ENCODE measurements around the gene DHX32. TPM values are rescaled to one million over a fixed set of nuclear protein-coding genes. Genes with fewer than 3 reads are reported as not detected.
"Not testable (repeated sequence)": the region's sequence is repeated elsewhere in the genome, so short reads cannot be mapped to it uniquely, and the experiment has no call there.

Gene DHX32, protein sequence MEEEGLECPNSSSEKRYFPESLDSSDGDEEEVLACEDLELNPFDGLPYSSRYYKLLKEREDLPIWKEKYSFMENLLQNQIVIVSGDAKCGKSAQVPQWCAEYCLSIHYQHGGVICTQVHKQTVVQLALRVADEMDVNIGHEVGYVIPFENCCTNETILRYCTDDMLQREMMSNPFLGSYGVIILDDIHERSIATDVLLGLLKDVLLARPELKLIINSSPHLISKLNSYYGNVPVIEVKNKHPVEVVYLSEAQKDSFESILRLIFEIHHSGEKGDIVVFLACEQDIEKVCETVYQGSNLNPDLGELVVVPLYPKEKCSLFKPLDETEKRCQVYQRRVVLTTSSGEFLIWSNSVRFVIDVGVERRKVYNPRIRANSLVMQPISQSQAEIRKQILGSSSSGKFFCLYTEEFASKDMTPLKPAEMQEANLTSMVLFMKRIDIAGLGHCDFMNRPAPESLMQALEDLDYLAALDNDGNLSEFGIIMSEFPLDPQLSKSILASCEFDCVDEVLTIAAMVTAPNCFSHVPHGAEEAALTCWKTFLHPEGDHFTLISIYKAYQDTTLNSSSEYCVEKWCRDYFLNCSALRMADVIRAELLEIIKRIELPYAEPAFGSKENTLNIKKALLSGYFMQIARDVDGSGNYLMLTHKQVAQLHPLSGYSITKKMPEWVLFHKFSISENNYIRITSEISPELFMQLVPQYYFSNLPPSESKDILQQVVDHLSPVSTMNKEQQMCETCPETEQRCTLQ
- 20.4 TPM for total RNA-seq

DNA sequence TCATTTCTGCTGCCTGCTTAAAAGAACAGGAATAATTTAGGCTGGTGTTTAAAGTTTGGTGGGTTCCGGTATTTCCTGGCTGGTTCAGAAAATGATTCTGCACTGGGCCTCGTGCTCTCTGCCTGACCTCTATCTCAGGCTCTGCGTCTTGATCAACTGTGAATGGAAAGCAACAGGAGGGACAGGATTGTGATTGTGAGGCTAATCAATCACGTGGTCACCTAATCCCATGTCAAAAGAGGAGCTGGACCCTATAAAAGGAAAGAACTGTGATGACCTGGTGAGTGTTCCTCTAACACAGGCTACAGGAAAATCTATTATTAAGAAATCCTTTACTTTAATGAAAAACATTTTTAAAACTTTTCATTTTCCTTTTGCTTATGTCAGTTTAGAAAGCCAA is at the start of gene DHX32:
Gene DHX32, minus strand, starts transcription at position 101 of the 400 bp plus-strand sequence. CDS start 468 bp downstream, outside the sequence.
- no peak for DNase-seq

DNA sequence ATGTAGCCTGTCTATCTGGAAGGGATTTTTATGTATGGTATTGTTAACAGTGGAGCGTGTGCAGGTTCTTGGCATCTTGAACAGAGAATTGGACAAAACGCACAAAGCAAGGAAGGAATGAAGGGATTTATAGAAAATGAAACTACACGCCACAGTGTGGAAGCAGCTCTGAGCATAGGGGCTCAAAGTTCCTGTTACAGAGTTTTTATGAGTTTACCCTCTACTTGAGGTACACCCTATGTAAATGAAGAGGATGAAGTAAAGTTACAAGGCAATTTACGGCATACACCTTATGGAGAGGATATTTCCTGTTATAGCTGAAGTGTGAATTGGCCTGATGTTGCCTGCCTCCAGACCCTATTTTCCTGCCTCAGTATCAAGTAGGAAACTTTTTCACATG is 48.5 kb upstream of the DHX32 start:
- no peak for DNase-seq

DNA sequence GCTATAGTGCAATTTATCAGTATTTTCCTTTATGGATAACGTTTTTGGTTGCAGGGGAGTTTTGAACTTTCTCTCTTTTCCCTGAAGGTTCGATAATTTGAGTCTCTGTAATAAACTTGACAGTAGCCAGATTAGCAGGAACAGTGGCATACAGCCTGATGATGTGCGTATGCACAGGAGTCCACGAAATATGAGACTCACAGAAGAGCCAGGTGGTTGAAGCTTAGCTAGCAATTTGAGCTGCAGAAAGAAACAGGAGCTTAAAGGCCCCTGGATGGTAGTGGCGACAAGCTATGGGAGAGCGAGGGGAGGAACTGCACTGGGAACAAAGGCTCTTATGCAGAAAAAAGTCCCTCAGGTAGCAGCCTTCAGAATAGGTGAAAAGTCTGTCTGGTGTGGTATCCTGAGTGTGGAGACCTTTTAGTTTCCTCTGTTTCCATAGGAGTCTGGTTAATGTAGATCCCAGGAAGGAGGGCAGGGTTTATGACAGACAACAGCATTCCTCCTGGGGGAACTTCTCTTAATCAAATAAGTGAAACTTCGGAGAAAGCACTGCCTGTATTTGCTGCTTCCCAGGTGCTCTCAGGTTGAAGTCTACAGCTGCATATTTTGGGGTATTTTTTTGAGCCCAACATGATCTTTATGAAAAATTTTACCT is 48.0 kb upstream of the DHX32 start:
- no peak for DNase-seq

- DNase-seq = not testable (repeated sequence)
These were observed 46.2 kb upstream of the DHX32 start for GRCh38 chr10:125927265-125927664.

- no peak for DNase-seq
These were observed 45.2 kb upstream of the DHX32 start for GRCh38 chr10:125926247-125926646.

GRCh38 chr10:125925262-125925834 is 44.3 kb upstream of the DHX32 start:
- DNase-seq = no peak

GRCh38 chr10:125921643-125922306 is 40.7 kb upstream of the DHX32 start:
- not testable (repeated sequence) for DNase-seq

DNA sequence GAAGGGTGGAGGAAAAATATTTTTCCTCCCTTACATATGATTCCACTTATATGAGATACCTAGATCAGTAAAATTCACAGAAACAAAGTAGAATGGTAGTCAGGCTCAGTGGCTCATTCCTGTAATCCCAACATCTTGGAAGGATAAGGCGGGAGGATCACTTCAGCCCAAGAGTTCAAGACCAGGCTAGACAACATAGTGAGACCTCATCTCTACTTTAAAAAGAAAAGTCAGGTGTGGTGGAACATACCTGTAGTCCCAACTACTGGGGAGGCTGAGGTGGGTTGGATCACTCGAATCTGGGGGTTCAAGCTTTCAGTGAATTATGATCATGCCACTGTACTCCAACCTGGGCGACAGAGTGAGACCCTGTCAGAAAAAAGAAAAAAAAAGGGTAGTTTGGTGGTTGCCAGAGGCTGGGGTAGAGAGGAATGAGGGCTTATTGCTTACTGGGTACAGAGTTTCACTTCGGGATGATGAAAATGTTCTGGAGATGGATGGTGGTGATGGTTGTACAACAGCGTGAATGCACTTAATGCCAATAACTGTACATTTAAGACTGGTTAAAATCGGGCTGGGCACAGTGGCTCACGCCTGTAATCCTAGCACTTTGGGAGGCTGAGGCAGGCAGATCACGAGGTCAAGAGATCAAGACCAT is 36.7 kb upstream of the DHX32 start:
- DNase-seq = not testable (repeated sequence)

DNA sequence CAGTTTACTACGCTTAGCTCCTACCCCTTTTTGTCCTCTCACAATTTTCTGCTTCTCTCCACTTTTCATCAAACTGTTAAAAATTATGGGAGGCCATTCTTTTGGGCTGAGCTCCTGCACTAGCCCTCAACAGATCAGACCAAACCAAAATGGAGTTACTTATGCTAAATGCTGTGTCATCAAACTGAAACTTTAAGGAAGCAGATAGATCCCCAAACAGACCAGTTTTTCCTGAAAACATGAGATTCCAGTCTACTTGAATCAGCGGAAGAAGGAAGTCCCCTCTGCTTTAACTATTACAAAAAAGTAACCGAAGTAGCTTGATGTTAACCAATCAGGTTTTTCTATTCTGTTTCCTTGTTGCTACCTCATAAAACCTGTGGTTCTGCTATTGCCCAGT is 35.9 kb upstream of the DHX32 start:
- no peak for DNase-seq

GRCh38 chr10:125913277-125913676 is 32.2 kb upstream of the DHX32 start:
- not testable (repeated sequence) for DNase-seq

- DNase-seq = no peak
These were observed 30.9 kb upstream of the DHX32 start for GRCh38 chr10:125911990-125912389.

DNA sequence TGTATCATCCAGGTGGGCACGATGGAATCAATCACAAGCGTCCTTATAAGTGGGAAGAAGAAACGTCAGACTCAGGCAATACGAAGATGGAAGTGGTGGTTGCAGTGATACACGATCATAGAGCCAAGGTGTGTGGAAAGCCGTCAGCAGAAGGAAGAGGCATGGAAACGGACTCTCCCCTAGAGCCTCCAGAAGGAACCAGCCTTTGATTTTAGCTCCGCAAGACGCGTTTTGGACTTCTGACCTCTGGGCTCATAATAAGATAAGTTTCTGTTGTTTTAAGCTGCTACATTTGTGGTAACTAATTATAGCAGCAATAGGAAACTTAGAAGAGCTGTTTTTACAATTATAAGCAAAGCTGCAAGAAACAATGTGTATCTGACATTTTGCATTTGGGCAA is 30.1 kb upstream of the DHX32 start:
- DNase-seq = no peak

GRCh38 chr10:125909491-125909890 is 28.4 kb upstream of the DHX32 start:
- not testable (repeated sequence) for DNase-seq

DNA sequence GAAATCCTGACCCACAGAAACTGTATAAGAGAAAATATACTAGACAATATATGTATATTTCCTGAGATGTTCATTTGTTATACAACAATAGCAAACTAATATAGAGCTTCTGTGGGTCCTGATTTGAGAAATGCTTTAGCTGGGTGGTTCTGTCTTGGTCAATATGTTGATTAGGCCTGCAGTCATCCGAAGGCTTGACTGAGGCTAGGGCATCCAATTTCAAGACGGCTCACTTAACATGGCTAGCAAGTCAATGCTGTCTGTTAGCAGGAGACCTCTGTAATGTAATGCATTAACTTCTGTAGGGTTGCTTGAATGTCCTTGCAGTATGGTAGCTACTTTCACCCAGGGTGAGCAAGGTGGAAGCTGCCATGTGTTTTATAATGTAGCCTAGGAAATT is 27.7 kb upstream of the DHX32 start:
- DNase-seq = not testable (repeated sequence)

DNA sequence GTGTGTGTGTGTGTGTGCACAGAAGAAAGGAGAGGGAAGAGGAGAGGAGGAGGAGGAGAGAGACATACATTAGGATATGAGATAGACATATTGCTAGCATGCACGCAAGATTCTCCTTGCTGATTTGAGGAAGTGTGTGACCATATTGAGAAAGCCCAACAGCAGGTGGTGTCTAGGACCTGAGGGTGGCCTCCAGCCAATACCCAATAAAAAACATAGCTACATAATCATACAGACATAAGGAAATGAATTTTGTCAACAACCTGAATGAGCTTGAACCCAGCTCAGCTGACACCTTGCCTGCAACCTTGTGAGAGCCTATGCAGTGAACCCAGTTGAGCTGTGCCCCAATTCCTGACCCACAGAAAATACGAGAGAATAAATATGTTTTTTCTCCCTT is 26.5 kb upstream of the DHX32 start:
- not testable (repeated sequence) for DNase-seq

DNA sequence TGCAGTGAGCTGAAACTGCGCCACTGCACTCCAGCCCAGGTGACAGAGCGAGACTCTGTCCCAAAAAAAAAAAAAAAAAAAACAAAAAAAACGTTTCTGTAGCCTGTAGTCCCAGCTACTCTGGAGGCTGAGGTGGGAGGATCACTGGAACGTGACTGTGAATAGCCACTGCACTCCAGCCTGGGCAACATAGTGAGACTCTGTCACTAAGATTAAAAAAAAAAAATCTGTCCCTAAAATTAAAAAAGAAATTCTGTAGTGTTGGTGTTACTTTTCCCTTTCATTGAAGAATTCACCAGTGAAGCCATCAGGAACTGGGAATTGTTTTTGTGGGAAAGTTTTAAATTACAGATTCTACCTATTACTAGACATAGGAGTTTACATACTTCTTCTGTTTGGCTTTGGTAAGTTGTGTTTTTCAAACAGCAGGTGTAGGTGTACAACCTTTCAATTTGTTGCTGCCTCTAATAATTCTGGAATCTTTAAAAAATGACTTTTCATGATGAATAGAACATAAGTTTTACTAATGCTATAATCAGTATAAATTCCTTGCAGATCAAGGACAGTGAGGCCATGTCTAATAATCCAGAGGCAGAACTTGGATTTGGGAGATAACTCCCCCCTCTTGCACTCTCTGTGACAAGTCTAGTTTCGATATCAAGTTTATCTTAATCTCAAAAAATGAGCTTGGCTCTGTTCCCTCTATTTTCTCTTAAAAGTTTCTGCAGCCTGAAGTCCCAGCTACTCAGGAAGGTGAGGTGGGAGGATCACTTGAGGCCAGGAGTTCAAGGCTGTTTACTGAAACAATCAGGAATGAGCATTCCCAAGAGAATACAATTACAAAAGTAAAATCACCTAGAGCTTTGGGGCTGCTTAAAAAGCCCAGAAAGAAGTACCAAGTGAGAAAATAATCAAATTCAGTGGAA is 24.2 kb upstream of the DHX32 start:
- DNase-seq = not testable (repeated sequence)

DNA sequence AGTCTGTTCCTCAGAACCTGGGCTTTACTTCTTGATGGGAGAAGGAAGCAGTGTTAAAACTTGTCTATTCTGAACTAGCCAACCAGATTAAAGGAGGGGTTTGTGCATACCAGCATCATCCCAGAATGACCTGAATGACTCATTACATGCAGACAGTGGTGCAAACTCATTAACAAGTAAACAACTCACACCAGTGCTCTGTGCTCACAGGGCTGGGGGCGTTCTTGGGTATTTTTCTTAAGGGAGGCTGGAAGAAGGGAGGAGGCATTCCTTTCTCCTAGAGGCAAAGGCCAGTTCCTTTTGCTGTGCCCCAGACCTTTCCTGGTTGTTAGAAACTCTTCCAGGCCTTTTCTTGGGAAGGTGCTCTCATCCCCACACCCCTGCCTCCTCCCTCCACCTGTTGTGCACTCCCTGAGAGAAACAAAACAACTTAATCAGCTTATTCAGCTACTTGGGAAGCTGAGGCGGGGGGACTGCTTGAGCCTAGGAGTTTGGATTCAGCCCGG is 22.1 kb upstream of the DHX32 start:
- not testable (repeated sequence) for DNase-seq

DNA sequence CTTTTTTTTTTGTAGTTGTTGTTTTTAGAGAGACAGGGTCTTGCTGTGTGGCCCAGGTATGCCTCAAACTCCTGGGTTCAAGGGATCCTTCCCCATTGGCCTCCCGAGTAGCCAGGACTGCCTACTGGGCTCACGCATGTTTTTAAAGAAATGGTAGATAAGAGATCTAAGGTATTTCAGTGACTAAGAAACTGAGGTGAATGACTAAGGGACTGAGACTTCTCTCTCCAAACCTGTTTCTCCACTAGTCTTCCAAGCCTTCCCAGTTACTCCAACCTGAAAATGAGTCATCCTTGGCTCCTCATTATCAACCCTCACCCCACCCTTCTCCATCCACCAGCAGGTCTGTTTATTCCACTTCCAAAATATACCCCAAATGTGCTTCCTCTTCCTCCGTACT is 19.9 kb upstream of the DHX32 start:
- DNase-seq = not testable (repeated sequence)

- not testable (repeated sequence) for DNase-seq
These were observed 16.2 kb upstream of the DHX32 start for GRCh38 chr10:125897317-125897716.

All from occipital lobe (tissue), 2 donors.